HepG2 (cell line): ENCODE results near the gene SCAI. TPM values are rescaled to one million over a fixed set of nuclear protein-coding genes. Genes with fewer than 3 reads are reported as not detected.

ENCODE experiments used
- HNF4G ChIP-seq, 2 experiments: sonication (generic) in 1 of 2; formaldehyde crosslinking in 1 of 2; IDR thresholded peaks; 2 replicates each; pipeline versions ENCODE4 v1.4.0 to v1.6.1; 2011 to 2020; ENCODE audit warnings: borderline replicate concordance in 2 of 2, low read depth in 2 of 2, mild to moderate bottlenecking in 2 of 2, low read length in 1 of 2, missing genetic modification reagents in 1 of 2, moderate library complexity in 1 of 2
- KLF13 ChIP-seq: sonication (generic); formaldehyde crosslinking; IDR thresholded peaks from 2 replicates; pipeline ENCODE4 v1.4.0; 2020; ENCODE audit warnings: mild to moderate bottlenecking, missing genetic modification reagents
- NR2F1 ChIP-seq, 2 experiments: fragments of 450-650 bp in 1 of 2; formaldehyde crosslinking in 1 of 2; IDR thresholded peaks; 2 replicates each; pipeline versions ENCODE4 v1.5.0 to v1.6.1; 2016 to 2020; ENCODE audit warnings: mild to moderate bottlenecking in 1 of 2, missing compliant biosample characterization in 1 of 2, missing genetic modification reagents in 1 of 2, moderate library complexity in 1 of 2
- SRSF1 ChIP-seq: fragments of 200-400 bp; formaldehyde crosslinking; optimal IDR thresholded peaks from 2 replicates; pipeline ENCODE3; 2017; ENCODE audit warnings: mild to moderate bottlenecking, low read depth, low read length, moderate library complexity
- TBX3 ChIP-seq: fragments of 450-650 bp; IDR thresholded peaks from 2 replicates; pipeline ENCODE4 v1.6.1; 2017; ENCODE audit warnings: antibody characterized with exemption, mild to moderate bottlenecking, inconsistent platforms, borderline replicate concordance
- ZNF317 ChIP-seq: sonication (generic); formaldehyde crosslinking; IDR thresholded peaks from 2 replicates; pipeline ENCODE4 v1.5.0; 2020; ENCODE audit warnings: mild to moderate bottlenecking, missing genetic modification reagents
- ZNF44 ChIP-seq: sonication (generic); formaldehyde crosslinking; IDR thresholded peaks from 2 replicates; pipeline ENCODE4 v1.5.1; 2020; ENCODE audit warnings: mild to moderate bottlenecking, missing genetic modification reagents
- ZNF550 ChIP-seq: sonication (generic); formaldehyde crosslinking; IDR thresholded peaks from 2 replicates; pipeline ENCODE4 v1.4.0; 2020; ENCODE audit warnings: mild to moderate bottlenecking, missing genetic modification reagents, borderline replicate concordance
- ZNF598 ChIP-seq: sonication (generic); formaldehyde crosslinking; IDR thresholded peaks from 2 replicates; pipeline ENCODE4 v1.5.1; 2020; ENCODE audit warnings: mild to moderate bottlenecking, missing genetic modification reagents, borderline replicate concordance
- ZNF879 ChIP-seq: sonication (generic); formaldehyde crosslinking; IDR thresholded peaks from 2 replicates; pipeline ENCODE4 v1.8.1; 2023; ENCODE audit warnings: missing genetic modification reagents
- polyA plus RNA-seq, 8 experiments: library from polyadenylated mRNA; depleted of rRNA in 3 of 8; stranded (reverse) in 7 of 8; unstranded in 1 of 8; fragments of >200 nt; fragmentation: Illumina TruSeq in 4 of 8; extraction: Trizol in 4 of 8; gene quantifications; 2 replicates each; pipeline versions ENCODE4 v1.2.1 to v1.2.3, GENCODE V29; 2011 to 2016; ENCODE audit warnings: low read depth in 4 of 8, missing spikeins in 1 of 8, mixed read lengths in 1 of 8; ENCODE audit not compliant: insufficient read depth in 1 of 8
- total RNA-seq, 5 experiments: library from RNA; depleted of rRNA; stranded (reverse); fragments of >200 nt; fragmentation: Illumina TruSeq; extraction: Trizol; gene quantifications; 2 replicates each; pipeline ENCODE4 v1.2.3, GENCODE V29; 2016; ENCODE audit warnings: low read depth in 1 of 5
- TF ChIP-seq, protein P1 (sequence below): sonication (generic); formaldehyde crosslinking; IDR thresholded peaks from 2 replicates; pipeline ENCODE4 v1.5.0; 2020; ENCODE audit warnings: mild to moderate bottlenecking, missing genetic modification reagents, borderline replicate concordance
- TF ChIP-seq, protein P2 (sequence below): sonication (generic); formaldehyde crosslinking; IDR thresholded peaks from 2 replicates; pipeline ENCODE4; 2020; ENCODE audit warnings: missing genetic modification reagents, mild to moderate bottlenecking, borderline replicate concordance
- TF ChIP-seq, protein P3 (sequence below): sonication (generic); formaldehyde crosslinking; IDR thresholded peaks from 2 replicates; pipeline ENCODE4 v1.5.0; 2020; ENCODE audit warnings: mild to moderate bottlenecking, missing genetic modification reagents
- TF ChIP-seq, protein P4 (sequence below): IDR thresholded peaks from 2 replicates; pipeline ENCODE4 v1.6.1; 2016; ENCODE audit warnings: low read depth, borderline replicate concordance

The SCAI gene
- total and polyA plus RNA-seq, 2 of the 13 experiments (the other 11 are each of a cell fraction or from before 2014, with no cell fraction given), result 4.4 to 8.4 TPM

DNA sequence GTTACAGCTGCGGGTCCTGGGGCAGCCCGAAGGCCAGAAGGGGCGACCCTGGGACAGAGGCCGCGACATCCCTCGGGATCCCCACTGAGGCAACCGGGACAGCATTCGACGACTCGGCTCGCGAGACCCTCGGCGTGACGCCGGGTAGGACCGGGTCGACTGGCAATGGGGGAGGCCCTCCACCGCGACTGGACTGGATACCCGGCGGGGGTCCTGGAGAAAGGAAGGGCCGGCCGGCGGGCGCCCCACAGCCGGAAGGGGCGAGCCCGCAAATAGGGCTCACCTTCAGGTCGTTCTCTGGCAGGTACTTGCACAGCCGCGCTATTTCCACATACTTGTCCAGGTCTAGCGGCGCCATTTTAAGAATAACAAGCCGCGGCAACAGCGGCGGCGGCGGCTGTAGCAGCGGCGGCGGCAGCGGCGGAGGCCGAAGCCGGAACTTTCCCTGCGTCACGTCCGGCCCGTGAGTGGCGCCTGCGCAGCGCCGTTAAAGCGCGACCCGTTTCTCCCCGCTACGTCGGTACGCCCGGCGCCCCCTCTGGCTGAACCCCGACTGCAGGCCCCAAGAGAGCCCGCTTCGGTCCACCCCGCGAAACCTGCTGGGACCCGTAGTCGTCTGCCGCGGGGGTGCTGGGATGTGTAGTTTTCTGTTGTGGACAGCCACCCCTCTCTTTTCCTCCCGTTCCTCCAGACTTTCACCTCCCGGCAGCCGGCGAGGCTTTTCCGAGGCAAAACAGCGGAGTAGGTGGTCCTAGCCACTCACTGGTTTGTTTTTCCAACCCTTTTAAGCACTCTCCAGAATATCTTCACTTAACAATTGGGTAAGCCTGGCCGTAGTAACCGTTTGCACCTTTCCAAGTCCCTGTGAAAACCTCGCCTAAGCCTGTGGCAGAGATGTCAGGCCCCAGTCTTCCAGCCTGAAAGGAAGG lies 46.3 kb upstream of the SCAI start, which contains the start of gene PPP6C (continued):
- TF ChIP-seq, protein P1, sequence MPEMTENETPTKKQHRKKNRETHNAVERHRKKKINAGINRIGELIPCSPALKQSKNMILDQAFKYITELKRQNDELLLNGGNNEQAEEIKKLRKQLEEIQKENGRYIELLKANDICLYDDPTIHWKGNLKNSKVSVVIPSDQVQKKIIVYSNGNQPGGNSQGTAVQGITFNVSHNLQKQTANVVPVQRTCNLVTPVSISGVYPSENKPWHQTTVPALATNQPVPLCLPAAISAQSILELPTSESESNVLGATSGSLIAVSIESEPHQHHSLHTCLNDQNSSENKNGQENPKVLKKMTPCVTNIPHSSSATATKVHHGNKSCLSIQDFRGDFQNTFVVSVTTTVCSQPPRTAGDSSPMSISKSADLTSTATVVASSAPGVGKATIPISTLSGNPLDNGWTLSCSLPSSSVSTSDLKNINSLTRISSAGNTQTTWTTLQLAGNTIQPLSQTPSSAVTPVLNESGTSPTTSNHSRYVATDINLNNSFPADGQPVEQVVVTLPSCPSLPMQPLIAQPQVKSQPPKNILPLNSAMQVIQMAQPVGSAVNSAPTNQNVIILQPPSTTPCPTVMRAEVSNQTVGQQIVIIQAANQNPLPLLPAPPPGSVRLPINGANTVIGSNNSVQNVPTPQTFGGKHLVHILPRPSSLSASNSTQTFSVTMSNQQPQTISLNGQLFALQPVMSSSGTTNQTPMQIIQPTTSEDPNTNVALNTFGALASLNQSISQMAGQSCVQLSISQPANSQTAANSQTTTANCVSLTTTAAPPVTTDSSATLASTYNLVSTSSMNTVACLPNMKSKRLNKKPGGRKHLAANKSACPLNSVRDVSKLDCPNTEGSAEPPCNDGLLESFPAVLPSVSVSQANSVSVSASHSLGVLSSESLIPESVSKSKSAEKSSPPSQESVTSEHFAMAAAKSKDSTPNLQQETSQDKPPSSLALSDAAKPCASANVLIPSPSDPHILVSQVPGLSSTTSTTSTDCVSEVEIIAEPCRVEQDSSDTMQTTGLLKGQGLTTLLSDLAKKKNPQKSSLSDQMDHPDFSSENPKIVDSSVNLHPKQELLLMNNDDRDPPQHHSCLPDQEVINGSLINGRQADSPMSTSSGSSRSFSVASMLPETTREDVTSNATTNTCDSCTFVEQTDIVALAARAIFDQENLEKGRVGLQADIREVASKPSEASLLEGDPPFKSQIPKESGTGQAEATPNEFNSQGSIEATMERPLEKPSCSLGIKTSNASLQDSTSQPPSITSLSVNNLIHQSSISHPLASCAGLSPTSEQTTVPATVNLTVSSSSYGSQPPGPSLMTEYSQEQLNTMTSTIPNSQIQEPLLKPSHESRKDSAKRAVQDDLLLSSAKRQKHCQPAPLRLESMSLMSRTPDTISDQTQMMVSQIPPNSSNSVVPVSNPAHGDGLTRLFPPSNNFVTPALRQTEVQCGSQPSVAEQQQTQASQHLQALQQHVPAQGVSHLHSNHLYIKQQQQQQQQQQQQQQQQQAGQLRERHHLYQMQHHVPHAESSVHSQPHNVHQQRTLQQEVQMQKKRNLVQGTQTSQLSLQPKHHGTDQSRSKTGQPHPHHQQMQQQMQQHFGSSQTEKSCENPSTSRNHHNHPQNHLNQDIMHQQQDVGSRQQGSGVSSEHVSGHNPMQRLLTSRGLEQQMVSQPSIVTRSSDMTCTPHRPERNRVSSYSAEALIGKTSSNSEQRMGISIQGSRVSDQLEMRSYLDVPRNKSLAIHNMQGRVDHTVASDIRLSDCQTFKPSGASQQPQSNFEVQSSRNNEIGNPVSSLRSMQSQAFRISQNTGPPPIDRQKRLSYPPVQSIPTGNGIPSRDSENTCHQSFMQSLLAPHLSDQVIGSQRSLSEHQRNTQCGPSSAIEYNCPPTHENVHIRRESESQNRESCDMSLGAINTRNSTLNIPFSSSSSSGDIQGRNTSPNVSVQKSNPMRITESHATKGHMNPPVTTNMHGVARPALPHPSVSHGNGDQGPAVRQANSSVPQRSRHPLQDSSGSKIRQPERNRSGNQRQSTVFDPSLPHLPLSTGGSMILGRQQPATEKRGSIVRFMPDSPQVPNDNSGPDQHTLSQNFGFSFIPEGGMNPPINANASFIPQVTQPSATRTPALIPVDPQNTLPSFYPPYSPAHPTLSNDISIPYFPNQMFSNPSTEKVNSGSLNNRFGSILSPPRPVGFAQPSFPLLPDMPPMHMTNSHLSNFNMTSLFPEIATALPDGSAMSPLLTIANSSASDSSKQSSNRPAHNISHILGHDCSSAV, result no peak
- TF ChIP-seq ZNF317 (CRISPR knock-in tag) (no peak), ZNF598 (CRISPR knock-in tag) (no peak), ZNF879 (CRISPR knock-in tag) (no peak), ZNF550 (CRISPR knock-in tag) (no peak), SRSF1 (peak; percentile 35), HNF4G (IDR thresholded peaks at IDR 0.05; ENCODE audit: borderline replicate concordance, low read depth, low read length) (peak; percentile 15; the same call in 1 of the 2 replicates), HNF4G (CRISPR knock-in tag; IDR thresholded peaks at IDR 0.05; ENCODE audit: borderline replicate concordance, low read depth) (no peak), KLF13 (CRISPR knock-in tag) (no peak), NR2F1 (CRISPR knock-in tag; IDR thresholded peaks at IDR 0.05) (no peak), TBX3 (peak; percentile 17; the same call in 1 of the 2 replicates), ZNF44 (CRISPR knock-in tag) (no peak)
- TF ChIP-seq, protein P2, sequence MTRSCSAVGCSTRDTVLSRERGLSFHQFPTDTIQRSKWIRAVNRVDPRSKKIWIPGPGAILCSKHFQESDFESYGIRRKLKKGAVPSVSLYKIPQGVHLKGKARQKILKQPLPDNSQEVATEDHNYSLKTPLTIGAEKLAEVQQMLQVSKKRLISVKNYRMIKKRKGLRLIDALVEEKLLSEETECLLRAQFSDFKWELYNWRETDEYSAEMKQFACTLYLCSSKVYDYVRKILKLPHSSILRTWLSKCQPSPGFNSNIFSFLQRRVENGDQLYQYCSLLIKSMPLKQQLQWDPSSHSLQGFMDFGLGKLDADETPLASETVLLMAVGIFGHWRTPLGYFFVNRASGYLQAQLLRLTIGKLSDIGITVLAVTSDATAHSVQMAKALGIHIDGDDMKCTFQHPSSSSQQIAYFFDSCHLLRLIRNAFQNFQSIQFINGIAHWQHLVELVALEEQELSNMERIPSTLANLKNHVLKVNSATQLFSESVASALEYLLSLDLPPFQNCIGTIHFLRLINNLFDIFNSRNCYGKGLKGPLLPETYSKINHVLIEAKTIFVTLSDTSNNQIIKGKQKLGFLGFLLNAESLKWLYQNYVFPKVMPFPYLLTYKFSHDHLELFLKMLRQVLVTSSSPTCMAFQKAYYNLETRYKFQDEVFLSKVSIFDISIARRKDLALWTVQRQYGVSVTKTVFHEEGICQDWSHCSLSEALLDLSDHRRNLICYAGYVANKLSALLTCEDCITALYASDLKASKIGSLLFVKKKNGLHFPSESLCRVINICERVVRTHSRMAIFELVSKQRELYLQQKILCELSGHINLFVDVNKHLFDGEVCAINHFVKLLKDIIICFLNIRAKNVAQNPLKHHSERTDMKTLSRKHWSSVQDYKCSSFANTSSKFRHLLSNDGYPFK (CRISPR knock-in tag), result peak; percentile 89; the same call in 1 of the 2 replicates
- TF ChIP-seq, protein P3, sequence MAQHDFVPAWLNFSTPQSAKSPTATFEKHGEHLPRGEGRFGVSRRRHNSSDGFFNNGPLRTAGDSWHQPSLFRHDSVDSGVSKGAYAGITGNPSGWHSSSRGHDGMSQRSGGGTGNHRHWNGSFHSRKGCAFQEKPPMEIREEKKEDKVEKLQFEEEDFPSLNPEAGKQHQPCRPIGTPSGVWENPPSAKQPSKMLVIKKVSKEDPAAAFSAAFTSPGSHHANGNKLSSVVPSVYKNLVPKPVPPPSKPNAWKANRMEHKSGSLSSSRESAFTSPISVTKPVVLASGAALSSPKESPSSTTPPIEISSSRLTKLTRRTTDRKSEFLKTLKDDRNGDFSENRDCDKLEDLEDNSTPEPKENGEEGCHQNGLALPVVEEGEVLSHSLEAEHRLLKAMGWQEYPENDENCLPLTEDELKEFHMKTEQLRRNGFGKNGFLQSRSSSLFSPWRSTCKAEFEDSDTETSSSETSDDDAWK (CRISPR knock-in tag), result no peak
- TF ChIP-seq, protein P4, sequence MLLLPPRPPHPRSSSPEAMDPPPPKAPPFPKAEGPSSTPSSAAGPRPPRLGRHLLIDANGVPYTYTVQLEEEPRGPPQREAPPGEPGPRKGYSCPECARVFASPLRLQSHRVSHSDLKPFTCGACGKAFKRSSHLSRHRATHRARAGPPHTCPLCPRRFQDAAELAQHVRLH (CRISPR knock-in tag), result peak; percentile 77; the same call in 1 of the 2 replicates
